ENCODE measurements around the gene PRKCZ.

- TF ChIP-seq CTCF (IDR thresholded peaks at IDR 0.05; ENCODE audit: insufficient read depth, low read length) (no peak), REST (IDR thresholded peaks at IDR 0.05; ENCODE audit: insufficient replicate concordance, low read depth) (no peak), POLR2AphosphoS5 (IDR thresholded peaks at IDR 0.05; ENCODE audit: low read depth) (no peak)
These were observed 940 bp upstream of the PRKCZ start for GRCh38 chr1:2049225-2049717.

Measured in HL-60 (cell line).